SK-N-SH treated with all-trans-retinoic acid at 6 μM for 48 hours (cell line): Measurements from ENCODE around the gene STK33.

Experiments
- ATAC-seq: fragments of 200-7000 bp; cut with Tn5 transposase; 3 replicates; pipeline ENCODE4 v1.9.1; 2020; ENCODE audit warnings: mild to moderate bottlenecking, moderate library complexity
- ARNTL ChIP-seq: fragments of 450-650 bp; formaldehyde crosslinking; IDR thresholded peaks from 2 replicates; pipeline ENCODE4 v1.5.0; 2020; ENCODE audit warnings: low read depth, mild to moderate bottlenecking, moderate library complexity, borderline replicate concordance
- BACH2 ChIP-seq: fragments of 250-450 bp; sonication (Bioruptor Pico); IDR thresholded peaks from 2 replicates; pipeline ENCODE4 v1.9.0; 2021; ENCODE audit warnings: mild to moderate bottlenecking, borderline replicate concordance
- CSDC2 ChIP-seq: fragments of 250-450 bp; sonication (Bioruptor Pico); IDR thresholded peaks from 2 replicates; pipeline ENCODE4 v1.5.0; 2020; ENCODE audit warnings: mild to moderate bottlenecking, moderate library complexity
- ESRRG ChIP-seq: fragments of 250-450 bp; sonication (Bioruptor Pico); IDR thresholded peaks from 2 replicates; pipeline ENCODE4 v1.6.1; 2021; ENCODE audit warnings: mild to moderate bottlenecking
- GLIS3 ChIP-seq: fragments of 250-450 bp; sonication (Bioruptor Pico); IDR thresholded peaks from 2 replicates; pipeline ENCODE4 v1.5.0; 2020; ENCODE audit warnings: mild to moderate bottlenecking, moderate library complexity
- ISL1 ChIP-seq: fragments of 250-450 bp; sonication (Bioruptor Pico); IDR thresholded peaks from 2 replicates; pipeline ENCODE4 v2.1.2; 2022; ENCODE audit warnings: mild to moderate bottlenecking, moderate library complexity
- OSR1 ChIP-seq: fragments of 250-450 bp; sonication (Bioruptor Pico); IDR thresholded peaks from 2 replicates; pipeline ENCODE4 v1.8.0; 2022; ENCODE audit warnings: moderate library complexity, mild to moderate bottlenecking, inconsistent platforms
- PPARA ChIP-seq: fragments of 250-450 bp; sonication (Bioruptor Pico); IDR thresholded peaks from 2 replicates; pipeline ENCODE4 v1.5.0; 2020; ENCODE audit warnings: mild to moderate bottlenecking, borderline replicate concordance
- RARB ChIP-seq: fragments of 250-450 bp; sonication (Bioruptor Pico); IDR thresholded peaks from 2 replicates; pipeline ENCODE4 v1.8.0; 2021; ENCODE audit warnings: mild to moderate bottlenecking, moderate library complexity
- SNAI2 ChIP-seq: fragments of 250-450 bp; sonication (Bioruptor Pico); IDR thresholded peaks from 2 replicates; pipeline ENCODE4 v1.5.0; 2020; ENCODE audit warnings: mild to moderate bottlenecking, moderate library complexity
- TCF4 ChIP-seq: fragments of 250-450 bp; sonication (Bioruptor Pico); IDR thresholded peaks from 2 replicates; pipeline ENCODE4 v1.8.0; 2021; ENCODE audit warnings: mild to moderate bottlenecking, moderate library complexity, borderline replicate concordance
- TOX ChIP-seq: fragments of 250-450 bp; sonication (Bioruptor Pico); IDR thresholded peaks from 2 replicates; pipeline ENCODE4 v1.8.0; 2021; ENCODE audit warnings: mild to moderate bottlenecking, moderate library complexity, borderline replicate concordance
- ZFP3 ChIP-seq: fragments of 250-450 bp; sonication (Bioruptor Pico); IDR thresholded peaks from 2 replicates; pipeline ENCODE4 v1.5.0; 2020; ENCODE audit warnings: mild to moderate bottlenecking, moderate library complexity
- ZNF565 ChIP-seq: fragments of 450-650 bp; formaldehyde crosslinking; conservative IDR thresholded peaks from 2 replicates; pipeline ENCODE4 v1.5.0; 2020; ENCODE audit warnings: low read depth, mild to moderate bottlenecking, moderate library complexity
- ZNF70 ChIP-seq: fragments of 450-650 bp; formaldehyde crosslinking; IDR thresholded peaks from 2 replicates; pipeline ENCODE4 v1.5.0; 2020; ENCODE audit warnings: mild to moderate bottlenecking, moderate library complexity
- ZNF8 ChIP-seq: fragments of 450-650 bp; formaldehyde crosslinking; IDR thresholded peaks from 2 replicates; pipeline ENCODE4 v1.5.0; 2020; ENCODE audit warnings: mild to moderate bottlenecking, moderate library complexity
- TF ChIP-seq, protein P1 (sequence below): fragments of 250-450 bp; sonication (Bioruptor Pico); IDR thresholded peaks from 2 replicates; pipeline ENCODE4 v1.5.1; 2021; ENCODE audit warnings: mild to moderate bottlenecking, moderate library complexity
- TF ChIP-seq, protein P2 (sequence below): fragments of 250-450 bp; sonication (Bioruptor Pico); IDR thresholded peaks from 2 replicates; pipeline ENCODE4 v1.5.1; 2020; ENCODE audit warnings: low read depth, mild to moderate bottlenecking, moderate library complexity
- TF ChIP-seq, protein P3 (sequence below): fragments of 250-450 bp; sonication (Bioruptor Pico); IDR thresholded peaks from 2 replicates; pipeline ENCODE4 v1.5.0; 2020; ENCODE audit warnings: mild to moderate bottlenecking, moderate library complexity
- TF ChIP-seq, protein P4 (sequence below): fragments of 250-450 bp; sonication (Bioruptor Pico); IDR thresholded peaks from 2 replicates; pipeline ENCODE4 v1.8.0; 2021; ENCODE audit warnings: low read depth, mild to moderate bottlenecking, moderate library complexity, borderline replicate concordance

The STK33 gene

DNA sequence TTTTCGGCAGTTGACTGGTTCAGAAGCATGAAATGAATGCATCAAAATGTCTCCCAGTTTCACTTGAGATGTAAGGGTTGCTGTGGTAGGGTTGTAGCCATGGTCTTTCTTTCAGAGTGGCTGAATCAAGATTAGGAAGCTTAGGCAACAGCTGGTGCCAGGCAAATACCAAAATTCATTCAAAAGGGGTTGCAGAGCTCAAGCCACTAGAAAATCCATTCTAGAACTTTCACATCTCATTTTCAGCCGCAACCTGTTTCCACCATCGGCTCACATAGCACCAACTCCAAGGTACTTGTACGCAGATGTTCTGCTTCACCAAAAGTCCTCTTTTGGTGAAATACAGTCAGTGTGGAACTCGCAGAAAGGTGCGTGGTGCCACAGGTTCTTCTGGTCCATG is 40.5 kb upstream of the STK33 start:
- ATAC-seq, result no peak
- TF ChIP-seq PPARA (no peak), ZNF70 (no peak), ARNTL (CRISPR knock-in tag) (no peak), TOX (CRISPR knock-in tag) (no peak), ESRRG (CRISPR knock-in tag) (no peak), OSR1 (no peak), RARB (CRISPR knock-in tag) (no peak), SNAI2 (CRISPR knock-in tag) (no peak), GLIS3 (CRISPR knock-in tag) (no peak), ZFP3 (CRISPR knock-in tag) (no peak), BACH2 (CRISPR knock-in tag) (no peak), TCF4 (CRISPR knock-in tag) (no peak), ZNF8 (CRISPR knock-in tag) (no peak)
- TF ChIP-seq, protein P1, sequence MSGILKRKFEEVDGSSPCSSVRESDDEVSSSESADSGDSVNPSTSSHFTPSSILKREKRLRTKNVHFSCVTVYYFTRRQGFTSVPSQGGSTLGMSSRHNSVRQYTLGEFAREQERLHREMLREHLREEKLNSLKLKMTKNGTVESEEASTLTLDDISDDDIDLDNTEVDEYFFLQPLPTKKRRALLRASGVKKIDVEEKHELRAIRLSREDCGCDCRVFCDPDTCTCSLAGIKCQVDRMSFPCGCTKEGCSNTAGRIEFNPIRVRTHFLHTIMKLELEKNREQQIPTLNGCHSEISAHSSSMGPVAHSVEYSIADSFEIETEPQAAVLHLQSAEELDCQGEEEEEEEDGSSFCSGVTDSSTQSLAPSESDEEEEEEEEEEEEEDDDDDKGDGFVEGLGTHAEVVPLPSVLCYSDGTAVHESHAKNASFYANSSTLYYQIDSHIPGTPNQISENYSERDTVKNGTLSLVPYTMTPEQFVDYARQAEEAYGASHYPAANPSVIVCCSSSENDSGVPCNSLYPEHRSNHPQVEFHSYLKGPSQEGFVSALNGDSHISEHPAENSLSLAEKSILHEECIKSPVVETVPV, result no peak
- TF ChIP-seq, protein P2, sequence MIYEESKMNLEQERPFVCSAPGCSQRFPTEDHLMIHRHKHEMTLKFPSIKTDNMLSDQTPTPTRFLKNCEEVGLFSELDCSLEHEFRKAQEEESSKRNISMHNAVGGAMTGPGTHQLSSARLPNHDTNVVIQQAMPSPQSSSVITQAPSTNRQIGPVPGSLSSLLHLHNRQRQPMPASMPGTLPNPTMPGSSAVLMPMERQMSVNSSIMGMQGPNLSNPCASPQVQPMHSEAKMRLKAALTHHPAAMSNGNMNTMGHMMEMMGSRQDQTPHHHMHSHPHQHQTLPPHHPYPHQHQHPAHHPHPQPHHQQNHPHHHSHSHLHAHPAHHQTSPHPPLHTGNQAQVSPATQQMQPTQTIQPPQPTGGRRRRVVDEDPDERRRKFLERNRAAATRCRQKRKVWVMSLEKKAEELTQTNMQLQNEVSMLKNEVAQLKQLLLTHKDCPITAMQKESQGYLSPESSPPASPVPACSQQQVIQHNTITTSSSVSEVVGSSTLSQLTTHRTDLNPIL (CRISPR knock-in tag), result no peak
- TF ChIP-seq, protein P3, sequence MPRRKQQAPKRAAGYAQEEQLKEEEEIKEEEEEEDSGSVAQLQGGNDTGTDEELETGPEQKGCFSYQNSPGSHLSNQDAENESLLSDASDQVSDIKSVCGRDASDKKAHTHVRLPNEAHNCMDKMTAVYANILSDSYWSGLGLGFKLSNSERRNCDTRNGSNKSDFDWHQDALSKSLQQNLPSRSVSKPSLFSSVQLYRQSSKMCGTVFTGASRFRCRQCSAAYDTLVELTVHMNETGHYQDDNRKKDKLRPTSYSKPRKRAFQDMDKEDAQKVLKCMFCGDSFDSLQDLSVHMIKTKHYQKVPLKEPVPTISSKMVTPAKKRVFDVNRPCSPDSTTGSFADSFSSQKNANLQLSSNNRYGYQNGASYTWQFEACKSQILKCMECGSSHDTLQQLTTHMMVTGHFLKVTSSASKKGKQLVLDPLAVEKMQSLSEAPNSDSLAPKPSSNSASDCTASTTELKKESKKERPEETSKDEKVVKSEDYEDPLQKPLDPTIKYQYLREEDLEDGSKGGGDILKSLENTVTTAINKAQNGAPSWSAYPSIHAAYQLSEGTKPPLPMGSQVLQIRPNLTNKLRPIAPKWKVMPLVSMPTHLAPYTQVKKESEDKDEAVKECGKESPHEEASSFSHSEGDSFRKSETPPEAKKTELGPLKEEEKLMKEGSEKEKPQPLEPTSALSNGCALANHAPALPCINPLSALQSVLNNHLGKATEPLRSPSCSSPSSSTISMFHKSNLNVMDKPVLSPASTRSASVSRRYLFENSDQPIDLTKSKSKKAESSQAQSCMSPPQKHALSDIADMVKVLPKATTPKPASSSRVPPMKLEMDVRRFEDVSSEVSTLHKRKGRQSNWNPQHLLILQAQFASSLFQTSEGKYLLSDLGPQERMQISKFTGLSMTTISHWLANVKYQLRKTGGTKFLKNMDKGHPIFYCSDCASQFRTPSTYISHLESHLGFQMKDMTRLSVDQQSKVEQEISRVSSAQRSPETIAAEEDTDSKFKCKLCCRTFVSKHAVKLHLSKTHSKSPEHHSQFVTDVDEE (CRISPR knock-in tag), result no peak
- TF ChIP-seq, protein P4, sequence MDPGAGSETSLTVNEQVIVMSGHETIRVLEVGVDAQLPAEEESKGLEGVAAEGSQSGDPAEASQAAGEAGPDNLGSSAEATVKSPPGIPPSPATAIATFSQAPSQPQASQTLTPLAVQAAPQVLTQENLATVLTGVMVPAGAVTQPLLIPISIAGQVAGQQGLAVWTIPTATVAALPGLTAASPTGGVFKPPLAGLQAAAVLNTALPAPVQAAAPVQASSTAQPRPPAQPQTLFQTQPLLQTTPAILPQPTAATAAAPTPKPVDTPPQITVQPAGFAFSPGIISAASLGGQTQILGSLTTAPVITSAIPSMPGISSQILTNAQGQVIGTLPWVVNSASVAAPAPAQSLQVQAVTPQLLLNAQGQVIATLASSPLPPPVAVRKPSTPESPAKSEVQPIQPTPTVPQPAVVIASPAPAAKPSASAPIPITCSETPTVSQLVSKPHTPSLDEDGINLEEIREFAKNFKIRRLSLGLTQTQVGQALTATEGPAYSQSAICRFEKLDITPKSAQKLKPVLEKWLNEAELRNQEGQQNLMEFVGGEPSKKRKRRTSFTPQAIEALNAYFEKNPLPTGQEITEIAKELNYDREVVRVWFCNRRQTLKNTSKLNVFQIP (CRISPR knock-in tag), result no peak

DNA sequence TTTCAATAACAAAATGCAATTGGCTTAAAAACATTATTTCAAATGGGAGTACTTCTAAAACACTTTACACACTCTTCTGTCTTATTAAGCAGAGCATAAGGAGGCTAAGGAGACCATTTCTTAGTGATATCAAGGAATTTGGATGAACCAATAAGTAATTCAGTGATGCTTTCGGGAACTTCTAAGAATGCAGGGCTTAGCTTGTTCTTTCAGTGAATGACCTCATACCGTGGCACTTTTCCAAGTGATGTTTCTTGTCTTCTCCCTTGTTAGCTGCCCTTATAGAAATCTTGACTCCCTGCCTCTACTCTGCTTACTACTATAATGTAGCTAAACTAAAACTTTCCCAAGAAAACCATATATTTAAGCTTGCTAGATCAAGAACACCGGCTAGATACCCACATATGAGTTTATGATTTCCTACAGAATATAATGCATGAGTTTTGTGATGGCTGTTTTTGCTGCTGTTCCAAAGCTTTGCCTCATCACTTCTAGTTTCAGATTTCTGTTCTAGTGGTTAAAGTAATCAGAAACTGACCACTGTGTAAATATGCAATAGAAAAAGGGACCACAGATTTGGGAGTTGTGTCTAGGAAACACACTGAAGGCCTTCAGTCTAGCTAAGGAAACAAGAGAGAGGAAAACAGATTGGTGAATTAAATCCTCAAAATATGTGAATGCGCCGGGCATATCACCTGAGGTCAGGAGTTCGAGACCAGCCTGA is 37.5 kb upstream of the STK33 start:
- ATAC-seq, result peak; percentile 82
- no peak for TF ChIP-seq CSDC2 (CRISPR knock-in tag)
- TF ChIP-seq, protein P1, result no peak
- TF ChIP-seq ARNTL (CRISPR knock-in tag), result no peak
- TF ChIP-seq ZNF565 (CRISPR knock-in tag), result no peak
- TF ChIP-seq ESRRG (CRISPR knock-in tag), result no peak
- no peak for TF ChIP-seq SNAI2 (CRISPR knock-in tag)
- TF ChIP-seq, protein P4 (CRISPR knock-in tag), result no peak
- TF ChIP-seq ZNF8 (CRISPR knock-in tag), result no peak
- no peak for TF ChIP-seq ISL1 (CRISPR knock-in tag)
- TF ChIP-seq PPARA, result no peak
